NCI-H510A treated with DMSO at 0.1 percent for 48 hours (cell line): ENCODE measurements around the gene USP22.

Experiments used
- DNase-seq: peaks from one replicate; lab custom pipeline; 2025; lab: John Stamatoyannopoulos, UW

The USP22 gene

DNA sequence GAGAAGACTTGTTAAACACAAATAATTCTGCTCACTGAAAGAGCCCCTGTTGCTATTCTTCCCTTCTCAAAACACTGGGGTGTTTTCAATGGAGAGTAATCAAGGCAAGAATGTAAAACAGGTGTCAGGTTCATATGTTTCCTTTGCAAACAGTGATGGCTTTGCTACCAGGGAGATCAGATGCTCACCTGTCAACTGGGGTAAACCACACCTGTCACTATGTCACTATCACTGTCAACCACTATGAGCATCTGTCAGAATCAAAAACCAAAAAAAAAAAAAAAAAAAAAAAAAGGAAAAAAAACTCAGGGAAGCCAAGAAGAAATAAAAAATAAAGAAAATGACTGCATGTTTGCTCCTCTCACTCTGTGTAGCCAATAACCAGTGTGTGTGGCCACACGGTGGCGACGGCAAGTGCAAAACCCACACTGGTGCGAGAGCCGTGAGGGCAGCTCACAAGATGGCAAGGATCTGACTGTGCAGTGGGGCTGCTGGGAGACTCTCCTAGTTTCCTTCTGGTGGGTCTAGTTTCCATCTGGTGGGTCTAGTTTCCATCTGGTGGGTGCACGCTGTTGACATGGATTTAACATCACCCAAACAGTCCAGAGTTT, 22.7 kb downstream of the USP22 start:
- peak; percentile 23 for DNase-seq

GRCh38 chr17:21018894-21019293, 23.9 kb downstream of the USP22 start:
- DNase-seq, result no peak

DNA sequence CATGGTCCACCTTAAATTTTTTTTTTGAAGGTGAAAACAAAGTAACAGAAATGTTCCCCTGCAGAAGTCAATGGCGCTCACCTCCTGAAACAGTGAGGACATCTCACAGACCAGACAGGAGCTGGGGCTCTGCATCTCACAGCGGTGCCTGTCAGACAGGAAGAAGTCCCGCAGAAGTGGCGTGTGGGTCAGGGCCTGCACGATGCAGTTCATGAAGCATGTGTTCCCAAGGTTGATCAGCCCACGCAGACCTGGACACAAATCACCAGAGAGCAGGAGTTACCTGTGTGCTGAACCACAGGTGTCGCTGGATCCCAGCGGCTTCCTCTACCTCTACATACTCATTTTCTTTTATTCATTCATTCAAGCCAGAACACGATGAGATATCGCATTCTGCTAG, 24.9 kb downstream of the USP22 start:
- no peak for DNase-seq

DNA sequence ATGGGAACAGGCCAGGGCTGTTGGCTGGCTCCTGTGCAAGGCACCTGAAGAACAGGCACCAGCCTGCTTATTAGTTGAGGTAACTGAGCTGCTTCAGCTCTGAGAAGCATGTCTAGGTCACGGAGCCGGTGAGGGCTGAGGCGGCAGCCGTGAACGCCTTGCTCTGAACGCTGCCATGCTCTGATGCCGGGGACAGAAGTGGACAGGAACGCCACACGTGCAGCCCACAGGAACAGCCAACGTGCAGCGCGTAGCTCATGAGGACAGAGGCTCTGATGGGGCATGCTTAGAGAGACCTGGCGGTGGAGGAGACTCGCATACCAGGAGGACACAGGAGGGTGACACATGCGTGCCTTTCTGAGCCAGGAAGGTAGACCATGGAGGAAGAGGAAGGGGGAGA, 25.6 kb downstream of the USP22 start:
- no peak for DNase-seq

DNA sequence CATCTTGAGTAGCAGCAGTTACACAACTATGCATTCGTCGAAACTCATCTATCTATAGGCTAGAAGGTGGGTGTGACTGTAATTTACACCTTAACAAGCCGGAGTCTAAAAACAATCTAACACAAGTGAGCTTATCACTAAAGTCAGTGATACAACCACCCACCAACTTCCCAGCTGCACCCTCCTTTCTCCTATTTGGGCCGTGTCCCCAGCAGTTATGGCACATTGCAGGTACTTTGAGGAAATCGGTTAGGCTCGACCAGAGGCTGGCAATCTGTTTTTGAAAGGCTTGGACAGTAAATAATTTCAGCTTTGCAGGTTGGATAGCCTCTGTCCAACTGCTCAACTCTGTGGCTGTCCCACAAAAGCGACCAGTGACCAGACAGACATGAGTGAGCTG, 26.0 kb downstream of the USP22 start:
- no peak for DNase-seq

GRCh38 chr17:21015564-21015963, 27.2 kb downstream of the USP22 start:
- DNase-seq, result no peak

DNA sequence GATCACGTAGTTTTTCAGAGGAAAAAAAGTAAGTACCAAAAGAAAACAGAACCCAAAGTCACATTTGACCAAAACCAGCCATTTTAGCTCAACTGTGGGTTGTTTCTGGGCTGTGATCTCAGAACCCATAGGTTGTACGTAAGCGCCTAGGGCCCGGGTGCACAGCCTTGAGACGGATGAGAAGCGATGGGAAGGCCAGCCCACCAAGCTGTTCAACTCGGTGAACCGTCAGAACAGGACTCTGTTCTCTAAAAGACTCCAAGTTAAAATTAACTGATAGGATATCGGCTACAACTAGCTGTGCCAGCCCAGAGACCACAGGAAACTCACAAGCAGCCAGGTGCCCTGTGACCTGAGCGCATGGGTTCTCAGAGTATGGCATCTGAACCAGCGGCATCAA, 28.3 kb downstream of the USP22 start:
- no peak for DNase-seq

GRCh38 chr17:21013983-21014382, 28.8 kb downstream of the USP22 start:
- DNase-seq, result no peak

DNA sequence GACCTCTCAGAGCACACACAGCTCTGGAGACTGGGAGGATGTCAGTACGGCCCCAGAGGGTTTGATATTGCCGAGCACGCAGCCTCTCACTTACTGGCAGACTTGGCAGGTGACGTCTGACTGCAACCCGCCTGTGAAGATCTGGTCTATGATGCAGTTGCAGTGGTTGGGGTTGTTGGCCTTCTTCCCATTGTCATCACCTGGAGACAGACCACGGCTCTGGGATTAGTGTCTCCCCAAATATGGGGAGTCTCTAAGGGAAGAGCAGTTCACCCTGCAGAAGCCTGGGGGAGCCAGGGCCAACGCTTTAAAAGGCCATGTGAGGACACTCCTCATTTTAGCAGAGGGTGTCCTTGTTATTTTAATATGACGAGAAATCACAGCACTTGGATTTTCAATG, 30.1 kb downstream of the USP22 start:
- no peak for DNase-seq

- DNase-seq, result no peak
These were observed 31.9 kb downstream of the USP22 start for GRCh38 chr17:21010705-21011596.

- DNase-seq, result no peak
These were observed 33.7 kb downstream of the USP22 start for GRCh38 chr17:21008992-21009671.

GRCh38 chr17:21008160-21008915, 34.5 kb downstream of the USP22 start:
- no peak for DNase-seq

DNA sequence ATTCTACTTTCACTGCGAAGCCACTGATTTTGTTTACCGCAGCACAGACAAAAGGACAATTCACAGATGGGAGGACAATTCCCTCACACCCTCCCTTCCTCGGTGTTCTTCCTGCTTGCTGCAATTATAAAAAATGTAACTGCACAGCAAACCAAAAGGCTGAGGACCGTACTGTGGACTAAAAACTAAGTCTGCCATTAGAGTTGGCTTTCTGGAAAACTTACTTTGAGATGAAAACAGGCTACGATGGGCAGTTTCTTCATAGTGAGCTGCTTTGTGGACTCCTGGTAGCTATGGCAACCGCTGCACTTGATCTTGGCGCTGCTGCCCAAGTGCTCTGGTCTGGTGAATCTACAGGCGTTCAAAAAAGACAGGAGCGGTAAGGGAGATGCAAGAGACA, 35.2 kb downstream of the USP22 start:
- DNase-seq, result no peak

- DNase-seq, result no peak
These were observed 37.0 kb downstream of the USP22 start for GRCh38 chr17:21005803-21006202.

DNA sequence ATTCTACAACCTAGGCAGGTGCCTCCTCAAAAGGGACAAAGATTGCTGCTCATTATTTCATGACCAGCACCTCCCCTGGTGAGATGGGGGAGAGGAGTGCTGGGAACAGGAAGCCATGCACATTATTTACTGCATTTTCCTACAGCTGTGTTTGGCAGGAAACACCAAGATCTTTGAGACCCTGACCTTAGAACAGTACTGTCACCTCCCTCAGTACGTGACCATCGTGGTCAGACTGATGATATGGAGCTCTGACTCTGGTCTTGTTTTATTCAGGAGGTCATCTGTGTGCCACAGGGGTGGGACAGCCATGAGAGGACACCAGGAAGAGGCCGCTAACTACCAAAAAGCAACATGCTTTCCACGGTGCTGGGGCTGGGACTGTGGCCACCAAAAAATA, 37.4 kb downstream of the USP22 start:
- DNase-seq, result no peak

DNA sequence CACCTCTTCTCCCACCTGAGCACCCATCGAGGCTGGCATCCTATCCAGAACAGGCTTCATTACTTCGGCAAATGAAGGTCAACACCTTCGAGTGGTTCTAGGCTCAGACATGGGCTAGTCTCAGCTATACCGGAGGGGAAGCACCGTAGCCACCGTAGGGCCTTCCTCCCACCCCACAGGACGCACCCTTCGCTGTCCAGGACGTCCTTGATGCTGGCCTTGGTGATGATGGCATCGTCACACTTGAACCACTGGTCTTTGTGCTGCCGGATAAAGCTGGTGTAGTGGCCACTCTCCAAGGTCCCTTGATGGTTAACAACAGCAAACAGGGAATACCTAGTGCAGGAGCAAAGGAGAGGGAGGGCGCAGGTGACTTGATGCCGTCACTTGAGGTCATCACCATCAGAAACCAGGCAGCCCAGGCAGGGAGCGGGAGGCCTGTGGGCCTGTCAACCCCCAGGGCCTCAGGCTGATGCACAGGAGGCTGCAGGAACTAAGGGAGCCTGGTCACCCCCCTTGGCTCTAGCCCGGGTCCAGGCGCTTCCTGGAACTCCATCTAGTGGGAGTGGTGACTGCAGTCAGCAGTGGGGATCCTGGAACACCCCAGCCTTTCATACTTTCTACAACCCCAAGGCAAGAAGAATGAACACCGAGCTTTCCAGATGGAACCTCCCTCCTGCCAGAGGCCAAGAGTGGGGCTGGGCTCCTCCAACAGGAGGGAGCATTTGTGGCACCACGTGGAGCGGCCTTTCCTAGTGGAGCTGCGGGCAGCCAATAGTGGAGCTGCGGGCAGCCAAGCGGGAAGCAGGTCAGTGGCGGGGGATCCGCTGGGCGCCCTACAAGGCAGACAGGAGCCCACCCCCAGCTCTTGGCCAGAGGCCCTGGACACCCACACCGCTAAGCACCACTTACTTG, 38.5 kb downstream of the USP22 start:
- DNase-seq, result no peak

GRCh38 chr17:21003007-21003621, 39.7 kb downstream of the USP22 start:
- DNase-seq, result no peak

DNA sequence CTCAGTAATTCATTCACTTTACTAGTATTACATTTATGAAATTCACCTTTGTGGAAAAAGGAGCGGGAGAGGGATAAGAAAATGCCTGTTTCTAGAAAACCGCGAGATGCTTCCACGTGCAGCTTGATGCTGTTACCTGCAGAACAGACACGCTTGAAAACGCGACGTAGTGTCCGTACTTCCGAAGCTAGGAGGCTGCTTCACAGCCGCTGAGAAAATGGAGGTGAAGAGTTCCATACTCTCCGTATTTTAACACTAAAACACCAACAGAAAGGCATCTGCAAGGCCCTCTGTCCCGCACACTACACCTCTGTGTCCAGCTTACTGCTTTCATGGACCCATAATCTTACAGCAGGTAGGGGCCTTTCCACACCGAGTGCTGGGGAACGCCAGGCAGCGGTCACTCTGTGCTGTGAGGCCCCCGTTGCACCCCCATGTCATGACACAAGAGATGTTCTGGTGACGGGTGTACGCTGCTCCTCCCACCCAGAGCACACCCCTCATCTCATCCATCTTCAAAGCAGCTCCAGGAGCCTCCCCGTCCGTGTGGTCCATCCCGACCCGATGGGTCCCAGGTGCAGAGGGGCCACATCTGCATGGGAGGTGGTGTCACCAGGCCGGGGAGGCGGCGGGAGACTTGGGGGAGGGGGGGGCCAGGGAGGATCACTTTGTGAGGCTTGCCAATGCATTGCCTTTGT, 40.4 kb downstream of the USP22 start:
- no peak for DNase-seq

DNA sequence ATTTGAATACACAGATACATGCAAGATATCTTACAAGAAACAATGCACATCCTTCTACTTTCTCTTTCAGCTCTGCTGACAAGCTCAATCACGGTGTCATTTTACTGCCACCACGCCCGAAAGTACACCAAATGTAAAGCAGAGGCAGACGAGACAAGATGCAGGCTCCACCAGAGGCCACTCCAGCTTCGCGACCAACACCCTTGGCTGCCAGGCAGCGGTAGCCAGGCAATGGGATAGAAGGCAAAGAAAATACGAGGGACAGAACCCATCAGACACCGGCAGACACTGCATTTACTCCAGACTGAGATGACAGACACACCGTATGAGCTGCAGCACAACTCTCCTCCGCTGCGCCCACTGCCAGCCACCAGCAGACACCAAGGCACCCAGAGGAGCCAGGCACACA, 41.0 kb downstream of the USP22 start:
- no peak for DNase-seq
